Measurements from ENCODE around the gene LRMDA.
"Not testable (repeated sequence)": the region's sequence is repeated elsewhere in the genome, so short reads cannot be mapped to it uniquely, and the experiment has no call there.

LRMDA gene

DNA sequence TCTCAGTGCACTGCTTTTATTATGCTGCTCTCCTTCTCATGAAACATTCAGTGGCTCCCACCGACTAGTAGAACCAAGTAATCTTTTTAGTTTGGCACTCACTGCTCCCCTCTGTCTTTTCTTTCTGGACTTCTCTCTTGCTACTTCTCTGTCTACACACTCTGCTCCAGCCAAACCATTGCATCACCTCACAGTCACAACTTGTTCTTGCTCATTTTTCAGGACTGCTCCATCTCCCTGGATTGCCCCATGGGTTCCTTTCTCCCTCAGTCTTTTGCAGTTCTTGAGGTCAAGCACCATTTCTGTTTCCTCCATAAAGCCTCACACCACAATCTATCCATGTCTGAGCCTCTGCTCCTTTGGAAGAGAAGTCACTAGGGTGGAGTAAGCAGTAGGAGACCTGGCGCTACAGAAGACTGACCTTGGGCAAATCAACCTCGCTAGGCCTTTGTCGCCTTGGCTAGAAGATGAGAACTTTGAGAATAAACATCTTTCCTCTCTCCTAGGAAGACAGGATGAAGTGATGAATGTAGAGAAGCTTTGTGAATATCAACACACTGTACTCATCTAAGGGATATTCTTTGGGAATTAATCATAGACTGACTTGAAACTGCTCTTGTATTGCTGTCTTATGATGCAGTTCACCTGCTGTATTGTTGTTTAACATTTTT is 186.2 kb downstream of the LRMDA start:
- DNase-seq = no peak

- DNase-seq = no peak
These were observed 188.2 kb downstream of the LRMDA start for GRCh38 chr10:75619635-75620034.

- DNase-seq = no peak
These were observed 188.9 kb downstream of the LRMDA start for GRCh38 chr10:75620356-75620755.

- DNase-seq = not testable (repeated sequence)
These were observed 189.6 kb downstream of the LRMDA start for GRCh38 chr10:75621003-75621402.

GRCh38 chr10:75622503-75622902 is 191.1 kb downstream of the LRMDA start:
- no peak for DNase-seq

GRCh38 chr10:75623310-75624093 is 192.1 kb downstream of the LRMDA start:
- no peak for DNase-seq

- DNase-seq = no peak
These were observed 193.2 kb downstream of the LRMDA start for GRCh38 chr10:75624638-75625037.

GRCh38 chr10:75630746-75631145 is 199.3 kb downstream of the LRMDA start:
- DNase-seq = no peak

- no peak for DNase-seq
These were observed 201.5 kb downstream of the LRMDA start for GRCh38 chr10:75632805-75633462.

GRCh38 chr10:75633568-75633967 is 202.1 kb downstream of the LRMDA start:
- DNase-seq = no peak

DNA sequence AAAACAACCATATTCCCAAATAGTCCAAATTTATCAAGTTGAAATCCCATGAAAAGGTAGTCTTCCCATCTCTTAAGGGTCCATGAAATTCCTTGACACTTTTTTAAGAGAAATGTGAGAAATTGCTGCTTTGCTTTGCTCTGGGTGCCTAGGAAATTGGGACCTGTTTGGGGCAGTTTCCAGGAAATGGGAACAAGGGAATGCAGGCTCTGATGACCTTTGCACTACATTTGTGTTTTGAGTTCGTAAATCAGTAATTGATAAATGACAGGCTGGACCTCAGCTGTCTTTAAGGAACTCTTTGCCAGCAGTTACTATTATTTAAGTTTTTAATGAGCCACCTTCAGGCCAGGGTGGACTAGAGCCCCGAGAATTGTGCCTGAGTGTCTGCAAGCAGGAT is 203.5 kb downstream of the LRMDA start:
- no peak for DNase-seq

DNA sequence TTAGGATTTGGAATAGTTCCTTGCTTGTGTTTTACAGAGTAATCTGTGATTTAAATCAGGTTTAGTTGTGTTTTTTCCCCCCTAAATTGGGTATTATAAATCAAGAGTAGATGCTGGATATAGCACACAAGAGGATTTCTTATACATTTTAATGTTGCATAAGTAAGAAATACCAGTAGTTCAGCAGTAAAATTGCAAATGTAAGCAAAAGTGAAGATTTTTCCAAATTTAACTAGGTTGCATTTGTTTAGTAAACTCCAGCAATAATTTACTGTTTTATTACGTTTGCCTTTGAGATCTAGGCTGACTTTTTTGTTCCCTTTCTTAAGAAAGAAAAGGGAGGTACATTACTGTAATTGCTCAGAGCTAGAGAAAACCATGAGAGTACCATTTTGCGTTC is 207.3 kb downstream of the LRMDA start:
- no peak for DNase-seq

GRCh38 chr10:75639736-75640135 is 208.3 kb downstream of the LRMDA start:
- DNase-seq = no peak

- DNase-seq = no peak
These were observed 209.0 kb downstream of the LRMDA start for GRCh38 chr10:75640381-75640780.

DNA sequence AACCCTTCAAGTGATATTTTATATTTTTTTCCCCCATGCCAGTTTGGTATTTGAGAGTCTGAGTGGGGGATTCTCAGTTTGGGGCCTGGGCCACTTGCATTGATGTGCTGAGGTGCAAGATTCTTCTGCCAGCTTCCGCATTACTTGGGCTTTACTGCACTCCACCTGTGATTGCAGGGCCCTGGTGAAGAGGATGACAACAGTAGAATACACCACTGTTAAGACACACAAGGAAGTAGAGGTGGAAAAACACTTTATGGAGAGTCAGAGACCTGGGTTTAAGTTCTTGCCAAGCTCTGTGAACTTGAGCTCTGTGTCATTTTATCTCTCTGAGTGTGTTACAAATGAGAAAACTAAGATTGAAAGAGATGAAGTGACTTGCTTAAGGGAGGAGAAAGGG is 209.4 kb downstream of the LRMDA start:
- no peak for DNase-seq

DNA sequence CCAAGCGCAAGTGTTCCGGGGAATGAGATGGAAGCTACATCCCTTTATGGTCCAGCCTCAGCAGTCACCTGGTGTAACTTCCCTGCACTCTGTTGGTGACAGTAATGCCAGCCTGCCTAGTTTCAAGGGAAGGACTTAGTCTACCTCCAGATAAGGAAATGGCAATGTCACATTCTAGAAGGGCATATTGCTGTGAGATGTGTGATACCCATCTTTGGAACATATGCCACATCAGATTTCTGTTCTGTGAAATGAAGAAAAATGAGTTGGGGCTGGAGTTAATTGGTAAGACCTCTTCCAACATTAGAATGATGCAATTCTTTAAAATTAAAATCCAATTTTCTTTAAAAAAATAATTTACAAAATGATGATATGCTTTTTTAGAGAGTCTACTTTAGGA is 212.0 kb downstream of the LRMDA start:
- DNase-seq = no peak

DNA sequence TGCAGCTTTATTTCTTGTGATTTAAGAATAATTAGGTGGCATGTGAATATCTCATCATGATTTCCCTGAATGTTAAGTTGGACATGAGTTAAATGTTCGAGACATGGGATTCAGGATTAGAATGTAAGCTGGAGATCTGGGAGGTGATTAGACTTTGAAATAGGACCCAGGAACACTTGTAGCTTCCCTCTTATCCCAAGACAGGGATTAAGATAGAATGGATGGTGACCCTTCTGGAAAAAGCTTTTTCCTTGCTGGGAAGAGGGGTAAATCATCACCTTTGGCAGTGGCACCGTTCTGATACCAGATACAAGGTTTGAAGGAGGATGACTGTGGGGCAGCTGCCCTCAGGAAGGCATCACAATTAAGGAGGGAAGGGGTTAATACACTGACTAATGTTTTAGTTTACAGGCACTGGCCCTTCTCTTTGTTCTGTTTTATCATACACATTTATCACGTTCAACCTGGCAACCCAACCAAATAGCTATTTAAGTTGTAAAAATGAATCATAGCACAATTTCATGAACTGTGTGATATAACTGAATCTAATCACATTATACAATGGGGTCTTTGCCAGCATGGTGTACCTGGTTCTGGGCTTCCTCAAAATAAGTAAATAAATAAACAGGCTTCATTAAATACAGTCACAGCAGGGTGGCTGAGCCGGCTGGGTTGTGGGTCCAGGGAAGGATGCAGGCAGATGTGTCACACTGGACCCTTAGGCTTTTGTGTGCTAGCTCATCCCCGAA is 212.7 kb downstream of the LRMDA start:
- DNase-seq = no peak

GRCh38 chr10:75645704-75646103 is 214.3 kb downstream of the LRMDA start:
- no peak for DNase-seq

- DNase-seq = no peak
These were observed 214.9 kb downstream of the LRMDA start for GRCh38 chr10:75646218-75646915.

DNA sequence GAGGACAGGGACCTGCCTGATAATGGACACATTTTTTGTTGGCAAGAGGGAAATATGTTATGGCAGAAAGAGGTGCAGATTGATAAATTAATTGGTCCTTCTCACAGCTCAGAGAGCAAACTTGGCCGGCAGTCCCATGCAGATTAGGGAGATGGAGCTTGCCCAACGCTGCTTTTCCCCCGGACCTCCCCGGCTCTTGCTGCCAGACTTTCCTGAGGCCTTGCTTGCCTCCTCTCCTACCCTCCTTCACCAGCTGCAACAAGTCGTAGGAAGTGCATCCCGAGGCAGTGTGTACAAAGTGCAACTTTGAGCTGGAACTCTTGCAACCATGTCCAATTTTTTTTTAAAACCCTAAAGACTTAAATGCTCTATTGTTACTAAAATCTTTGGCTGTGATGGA is 215.5 kb downstream of the LRMDA start:
- DNase-seq = no peak

GRCh38 chr10:75647675-75648074 is 216.3 kb downstream of the LRMDA start:
- DNase-seq = no peak

DNA sequence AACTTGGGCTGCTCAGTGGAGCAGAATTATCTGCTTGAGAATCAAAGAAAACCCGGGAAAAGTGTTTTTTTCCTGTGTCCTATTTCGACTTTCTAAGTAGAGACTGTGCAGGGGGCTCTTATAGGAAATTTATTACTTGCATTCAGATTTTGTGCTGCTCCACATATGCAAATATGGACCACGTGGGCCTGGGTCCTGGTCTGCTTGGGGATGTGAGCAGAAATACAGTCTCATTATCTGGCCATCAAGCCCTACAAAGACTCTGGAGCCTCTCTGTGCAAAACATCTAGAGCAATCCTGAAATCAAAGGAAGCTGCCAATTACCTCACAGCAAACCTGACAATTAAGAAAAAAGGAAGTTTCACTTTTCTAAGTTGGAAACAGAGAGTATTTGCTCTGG is 216.9 kb downstream of the LRMDA start:
- DNase-seq = no peak

GRCh38 chr10:75648854-75649253 is 217.4 kb downstream of the LRMDA start:
- DNase-seq = no peak

Data from activated CD4-positive, alpha-beta T cell treated with anti-CD3 and anti-CD28 coated beads, Interleukin-10, Interleukin-2, amounts not matched to agents 100 ng/mL and 50 ng/mL, durations not matched to agents 16 hours and 8 hours (primary cell).